H1 (cell line): ENCODE data around the gene FLT4.

Experiments used
- CTCF ChIP-seq, 3 experiments: IDR thresholded peaks; 1 replicate in 2 of 3; 2 replicates in 1 of 3; pipeline versions ENCODE4 v1.5.1 to v1.6.1; 2011; ENCODE audit warnings: low read length in 3 of 3, mild to moderate bottlenecking in 3 of 3, inconsistent platforms in 2 of 3, low read depth in 1 of 3, moderate library complexity in 1 of 3; ENCODE audit not compliant: insufficient read depth in 1 of 3; ENCODE audit errors: control extremely low read depth in 1 of 3
- EZH2 ChIP-seq: fragments of 200-600 bp; sonication (generic); IDR thresholded peaks from 2 replicates; pipeline ENCODE4 v1.7.1; 2012; ENCODE audit warnings: low read depth, mild to moderate bottlenecking, moderate library complexity, low read length, inconsistent platforms; ENCODE audit not compliant: severe bottlenecking
- SP1 ChIP-seq: IDR thresholded peaks from 2 replicates; pipeline ENCODE4 v1.6.1; 2011; ENCODE audit warnings: low read depth, low read length

GRCh38 chr5:180688330-180689070 lies 39.1 kb upstream of the FLT4 start:
- TF ChIP-seq CTCF (IDR thresholded peaks at IDR 0.05; ENCODE audit: control extremely low read depth in 1 of 3, insufficient read depth in 1 of 3, low read depth in 1 of 3, low read length in 3 of 3), result no peak
- no peak for TF ChIP-seq EZH2
- TF ChIP-seq SP1, result no peak
